ENCODE results near the gene TRRAP.

Gene TRRAP

DNA sequence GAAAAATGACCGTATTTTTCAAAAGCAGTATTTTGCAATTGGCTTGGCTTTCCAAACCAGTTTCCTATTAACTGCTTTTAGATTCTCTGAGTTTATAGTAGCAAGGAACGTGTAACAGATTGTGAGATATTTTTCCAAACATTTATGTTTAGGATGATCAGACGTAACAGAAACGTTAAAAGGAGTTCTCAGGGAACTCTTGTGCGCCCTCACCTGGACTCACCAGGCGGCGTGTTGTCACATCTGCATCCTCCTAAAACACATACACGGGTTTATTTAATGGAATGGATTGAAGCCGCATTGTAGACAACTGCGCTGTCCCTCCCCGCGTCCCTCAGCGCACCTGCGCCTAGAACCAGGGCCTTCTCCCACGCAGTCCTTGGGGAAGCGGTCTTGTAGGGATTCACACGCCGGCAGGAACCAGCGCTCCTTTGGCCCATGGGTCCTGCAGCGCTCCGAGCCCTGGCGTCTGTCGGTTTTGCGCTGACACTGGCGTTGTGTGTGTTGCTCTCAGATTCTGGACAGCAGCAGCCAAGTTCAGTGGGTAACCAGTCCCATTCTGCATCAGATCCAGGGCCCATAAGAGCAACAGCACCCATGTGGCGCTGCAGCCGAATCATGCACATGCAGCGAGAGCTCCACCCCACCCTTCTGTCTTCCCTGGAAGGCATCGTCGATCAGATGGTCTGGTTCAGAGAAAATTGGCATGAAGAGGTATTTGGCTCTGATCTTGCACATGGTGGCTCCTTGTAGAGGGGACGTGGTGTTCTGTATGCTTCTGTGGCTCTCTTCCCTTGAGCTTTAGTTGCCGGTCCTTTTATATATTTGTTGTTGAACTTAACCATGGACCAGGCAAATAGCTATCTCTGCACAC is 114.9 kb downstream of the TRRAP start:
- DNase-seq: no peak

DNA sequence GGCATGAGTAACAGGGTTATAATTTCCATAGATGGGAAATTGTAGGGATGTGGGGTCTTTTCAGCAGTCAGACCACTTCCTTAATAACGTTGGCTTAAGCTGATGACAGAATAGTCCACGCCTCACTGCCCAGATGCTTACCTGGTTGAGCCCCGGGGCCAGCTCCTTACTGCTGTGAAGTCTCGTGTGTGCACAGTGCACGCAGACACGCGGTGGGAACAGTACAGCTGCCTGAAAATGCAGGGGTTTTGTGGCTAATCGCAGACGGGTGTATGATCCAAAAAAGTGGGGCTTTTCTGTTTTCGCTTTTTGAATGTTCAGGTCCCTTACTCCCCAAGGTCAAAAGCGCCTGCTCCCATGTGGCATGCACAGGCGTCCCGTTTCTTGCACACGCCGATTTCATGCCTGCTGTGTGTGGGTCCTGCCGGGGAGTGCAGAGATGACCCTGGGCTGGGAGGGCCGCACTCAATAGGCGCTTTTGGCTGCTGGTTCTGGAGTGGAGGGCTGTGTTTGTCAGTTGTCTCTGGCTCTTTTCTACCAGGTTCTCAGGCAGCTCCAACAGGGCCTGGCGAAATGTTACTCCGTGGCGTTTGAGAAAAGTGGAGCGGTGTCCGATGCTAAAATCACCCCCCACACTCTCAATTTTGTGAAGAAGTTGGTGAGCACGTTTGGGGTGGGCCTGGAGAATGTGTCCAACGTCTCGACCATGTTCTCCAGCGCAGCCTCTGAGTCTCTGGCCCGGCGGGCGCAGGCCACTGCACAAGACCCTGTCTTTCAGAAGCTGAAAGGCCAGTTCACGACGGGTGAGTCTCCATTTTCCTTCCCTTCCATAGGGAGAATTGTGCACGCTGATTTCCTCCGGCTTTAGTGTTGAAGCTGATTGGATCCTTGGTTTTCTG is 116.0 kb downstream of the TRRAP start:
- no peak for DNase-seq

DNA sequence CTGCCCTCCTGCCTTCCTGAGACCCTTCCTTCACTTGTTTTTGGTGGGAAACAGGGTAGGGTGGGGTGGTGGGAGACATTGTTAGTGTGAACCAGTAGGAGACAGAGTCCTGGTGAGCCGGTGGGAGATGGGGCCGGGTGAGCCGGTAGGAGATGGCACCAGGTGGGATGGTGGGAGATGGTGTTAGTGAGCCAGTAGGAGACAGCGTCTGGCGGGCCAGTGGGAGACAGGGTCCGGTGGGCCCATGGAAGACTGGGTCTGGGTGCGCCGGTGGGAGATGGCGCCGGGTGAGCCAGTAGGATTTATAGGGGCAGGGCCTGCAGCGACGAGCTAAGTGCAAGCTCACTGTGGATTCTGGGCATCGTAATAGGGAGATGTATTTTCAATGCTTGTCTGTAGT is 116.8 kb downstream of the TRRAP start:
- DNase-seq: no peak

DNA sequence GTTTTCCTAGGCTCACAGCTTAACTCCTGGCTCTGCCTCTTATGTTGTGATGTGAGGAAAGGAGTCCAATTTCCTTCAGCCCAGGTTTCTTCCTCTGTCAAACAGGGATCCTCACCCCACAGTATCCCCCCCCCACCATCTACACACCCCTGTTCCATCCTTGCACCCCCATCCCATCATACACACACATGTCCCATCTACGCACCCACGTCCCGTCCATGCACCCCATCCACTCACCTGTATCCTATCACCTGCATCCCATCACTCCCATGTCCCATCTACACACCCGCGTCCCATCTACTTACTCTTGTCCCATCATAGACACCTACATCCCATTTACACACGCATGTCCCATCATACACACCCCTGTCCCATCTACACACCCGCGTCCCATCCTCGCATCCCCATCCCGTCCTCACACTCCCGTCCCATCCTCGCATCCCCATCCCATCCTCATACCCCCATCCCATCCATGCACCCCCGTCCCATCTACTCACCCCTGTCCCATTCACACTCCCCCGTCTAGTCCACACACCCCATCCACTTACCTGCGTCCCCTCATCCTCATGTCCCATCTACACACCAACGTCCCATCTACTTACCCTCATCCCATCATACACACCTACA is 117.3 kb downstream of the TRRAP start:
- DNase-seq: no peak

DNA sequence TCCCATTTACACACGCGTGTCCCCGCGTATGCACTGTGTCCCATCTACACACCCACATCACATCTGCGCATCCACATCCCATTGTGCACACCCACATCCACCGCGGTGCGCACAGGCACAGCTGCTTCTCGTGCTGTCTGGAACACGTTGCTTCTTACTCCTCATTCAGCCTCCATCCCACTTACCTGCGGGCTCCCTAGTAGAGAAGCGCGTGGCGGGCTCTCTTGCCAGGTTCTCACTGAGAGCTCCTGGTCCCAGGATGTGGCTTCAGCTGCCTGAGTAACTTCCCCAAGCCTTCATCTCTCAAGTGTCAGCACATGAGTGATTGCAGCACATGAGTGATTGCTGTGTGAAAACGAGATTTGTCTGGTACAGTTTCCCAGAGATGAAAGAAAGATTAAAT is 117.8 kb downstream of the TRRAP start:
- no peak for DNase-seq

DNA sequence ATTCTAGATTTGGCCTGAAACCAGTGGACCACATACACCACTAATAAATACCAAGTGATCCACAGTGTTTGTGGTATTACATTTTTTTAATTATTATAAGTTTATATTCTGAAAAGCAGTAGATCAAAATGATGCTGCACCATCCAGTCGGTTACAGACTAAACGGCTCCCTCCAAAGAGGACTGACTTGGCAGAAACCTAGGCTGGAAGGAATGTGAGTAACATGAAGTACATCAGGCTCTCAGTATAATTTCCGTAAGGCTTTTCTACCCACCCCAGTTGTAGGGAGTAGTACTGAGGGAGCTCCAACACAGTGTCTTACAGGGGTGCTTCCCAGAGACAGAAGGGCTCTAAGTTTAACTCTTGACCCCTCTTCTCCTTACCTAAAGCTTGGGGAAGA is 119.5 kb downstream of the TRRAP start:
- no peak for DNase-seq

DNA sequence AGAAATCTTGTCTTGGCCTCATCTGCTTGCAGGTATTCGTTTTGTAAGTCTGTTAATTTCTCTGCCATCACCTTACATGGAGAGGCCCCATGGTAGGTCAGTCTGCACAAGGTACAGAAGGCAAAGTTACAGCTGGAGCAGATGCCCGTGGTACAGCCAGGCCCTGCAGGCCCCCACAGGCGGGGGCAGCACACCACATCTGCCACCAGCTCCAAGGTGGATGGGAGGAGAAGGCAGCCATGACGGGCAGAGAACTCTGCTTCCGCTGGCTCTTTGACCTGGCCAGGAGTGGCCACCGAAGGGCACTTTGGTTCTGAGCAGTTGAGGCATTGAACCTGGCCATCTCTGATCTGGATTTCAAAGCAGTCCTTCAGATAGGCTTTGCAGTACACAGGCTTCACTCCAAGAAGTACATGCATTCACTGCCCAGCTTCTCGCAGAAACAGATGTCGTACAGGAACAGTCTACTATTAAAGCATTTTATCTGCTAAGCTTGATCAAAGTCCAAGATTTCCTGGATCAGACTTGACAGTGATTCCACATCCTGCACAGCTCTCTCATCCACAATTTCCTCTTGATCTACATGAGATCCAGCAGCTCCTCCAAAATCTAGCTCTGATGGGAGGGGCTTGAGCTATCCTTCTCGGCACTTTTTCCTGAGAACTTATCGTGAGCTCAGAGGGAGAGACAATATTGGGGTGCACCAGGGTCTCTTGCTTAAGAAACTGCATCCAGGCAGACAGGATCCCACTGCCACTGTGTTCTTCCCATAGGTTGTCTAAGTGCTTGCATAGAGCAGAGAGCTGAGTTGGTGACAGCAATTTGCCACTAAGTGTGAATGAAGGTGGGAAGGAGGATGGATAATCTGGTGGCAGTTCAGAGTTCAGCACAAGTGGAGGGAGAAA is 120.7 kb downstream of the TRRAP start:
- DNase-seq: no peak

DNA sequence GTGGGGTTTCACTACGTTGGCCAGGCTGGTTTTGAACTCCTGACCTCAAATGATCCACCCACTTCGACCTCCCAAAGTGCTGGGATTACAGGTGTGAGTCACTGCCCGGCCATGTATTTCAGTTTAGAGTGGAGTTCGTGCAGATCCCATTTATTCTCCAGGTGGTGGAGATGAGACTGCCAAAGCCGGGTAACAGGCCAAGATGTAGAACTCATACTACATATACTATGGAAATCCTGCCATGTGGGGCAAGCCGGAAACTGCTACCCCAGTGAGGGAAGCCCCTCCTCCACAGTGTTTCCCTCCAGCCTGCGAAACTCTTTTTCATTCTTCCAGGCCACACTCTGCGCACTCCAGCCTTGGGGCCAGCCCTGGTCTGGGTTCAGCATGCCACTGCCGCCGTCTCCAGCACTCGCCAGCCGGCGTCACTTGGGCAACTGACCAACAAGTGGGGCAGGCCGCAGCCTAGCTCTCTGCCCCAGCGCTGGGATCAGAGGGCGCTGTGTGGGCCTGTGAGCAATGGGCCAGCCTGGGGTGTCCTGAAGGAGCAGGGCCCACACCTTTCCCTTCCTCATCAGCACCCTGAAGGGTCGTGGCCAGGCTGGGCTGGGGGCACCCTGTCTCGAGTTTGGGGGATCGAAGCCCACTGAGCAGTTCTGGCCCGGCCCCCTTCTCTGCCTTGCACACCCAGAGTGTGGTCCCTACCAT is 122.0 kb downstream of the TRRAP start:
- no peak for DNase-seq

DNA sequence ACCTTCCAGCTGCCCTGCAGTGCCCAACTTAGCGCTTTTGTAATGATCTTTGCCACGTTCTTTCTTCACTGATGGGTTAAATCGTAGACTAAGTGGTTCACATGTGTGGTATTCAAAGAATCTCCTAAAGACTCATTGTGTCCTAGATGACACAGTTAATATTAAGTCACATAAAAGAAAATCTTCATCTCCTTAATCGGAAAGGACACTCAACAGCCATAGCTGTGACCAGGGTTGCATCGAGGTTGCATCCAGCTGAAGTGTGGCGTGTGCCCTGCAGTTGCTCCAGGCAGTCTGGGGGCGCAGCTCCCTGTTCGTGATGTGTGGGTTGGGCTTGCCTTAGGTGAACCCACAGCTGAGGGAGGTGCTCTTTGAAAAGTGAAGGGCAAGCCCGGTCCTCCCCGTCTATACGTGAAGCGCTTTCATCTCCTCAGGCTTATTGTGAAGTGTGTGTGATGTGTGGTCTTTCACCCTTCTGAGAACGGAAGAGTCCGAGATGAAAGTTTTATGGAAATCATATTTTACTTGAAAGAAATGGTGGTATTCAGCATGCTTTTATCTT is 122.7 kb downstream of the TRRAP start:
- no peak for DNase-seq

DNA sequence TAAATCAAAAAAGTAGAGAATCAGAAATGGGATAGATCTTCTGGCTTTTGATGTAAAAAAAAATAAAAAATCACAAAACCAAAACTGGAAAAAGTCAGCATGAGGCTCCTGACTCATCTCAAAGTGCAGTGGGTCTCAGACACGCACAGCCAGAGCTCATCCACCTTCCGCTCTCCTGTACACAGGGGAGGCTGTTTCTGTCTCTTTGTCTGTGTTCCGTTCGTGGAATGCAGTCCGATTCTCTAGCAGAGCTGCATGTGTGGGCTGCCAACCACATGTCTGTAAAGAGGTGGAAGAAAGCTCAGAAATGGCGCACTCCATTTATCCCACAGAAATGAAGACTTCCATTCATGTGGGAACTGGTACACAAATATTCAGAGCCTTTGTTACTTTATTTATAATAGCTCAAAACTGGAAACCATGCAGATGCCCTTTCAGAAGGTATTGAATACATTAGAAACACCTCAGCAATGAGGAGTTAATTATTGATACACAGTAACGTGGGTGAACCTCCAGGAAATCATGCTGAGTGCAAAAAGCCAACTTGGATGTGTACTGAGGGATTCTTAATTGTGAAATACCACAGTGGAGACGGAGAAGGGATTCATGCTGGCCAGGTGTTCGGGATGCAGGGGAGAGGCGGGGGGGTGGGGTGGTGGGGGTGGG is 123.3 kb downstream of the TRRAP start:
- no peak for DNase-seq

DNA sequence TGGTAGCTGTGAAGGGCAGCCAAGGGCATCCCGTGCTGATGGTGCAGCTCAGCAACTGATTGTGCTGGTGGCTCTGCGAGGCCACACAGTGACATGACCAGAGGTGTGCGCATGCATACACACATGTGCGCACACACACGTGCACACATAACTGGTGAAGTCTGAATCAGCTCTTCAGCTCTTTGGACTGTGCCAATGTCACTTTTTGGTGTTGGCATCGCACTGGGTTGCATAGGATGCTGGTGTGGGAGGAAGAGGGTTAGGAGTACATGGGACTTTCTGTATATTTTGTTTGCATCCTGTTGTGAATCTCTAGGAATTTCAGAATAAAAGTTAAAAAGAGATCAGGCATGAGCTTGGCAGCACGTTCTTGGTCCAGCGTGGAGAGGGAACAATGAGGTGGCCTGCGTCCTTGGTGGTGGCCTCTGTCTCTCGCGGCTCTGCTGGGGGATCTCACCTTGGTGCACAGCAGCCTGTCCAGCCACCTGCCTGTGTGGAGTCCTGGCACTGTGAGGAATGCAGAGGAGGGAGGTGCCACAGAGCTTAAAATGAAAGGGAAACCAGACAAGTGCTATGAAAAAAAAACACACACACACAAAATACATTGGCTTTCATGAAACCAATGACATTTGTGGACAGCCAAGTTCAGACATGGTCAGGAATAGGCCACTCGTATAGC is 124.0 kb downstream of the TRRAP start:
- no peak for DNase-seq

DNA sequence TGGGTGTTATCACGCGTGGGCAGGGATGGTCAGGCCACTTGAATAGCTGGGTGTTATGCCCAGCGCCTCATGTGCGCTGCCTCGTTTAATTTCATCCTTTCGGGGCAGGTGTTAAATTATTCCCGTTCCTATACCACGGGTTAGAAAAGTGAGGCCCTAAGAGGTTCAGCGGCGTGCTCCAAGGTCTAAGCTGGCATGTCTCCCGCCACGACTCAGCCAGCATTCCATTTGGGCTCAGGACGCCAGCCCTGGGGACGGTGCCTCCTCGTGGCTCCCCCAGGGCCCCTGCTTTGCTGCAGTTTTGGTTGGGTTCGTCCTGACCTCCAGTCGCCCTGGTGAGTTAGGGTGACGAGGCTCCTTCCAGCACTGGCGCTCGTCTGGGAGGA is 124.5 kb downstream of the TRRAP start:
- DNase-seq: no peak

DNA sequence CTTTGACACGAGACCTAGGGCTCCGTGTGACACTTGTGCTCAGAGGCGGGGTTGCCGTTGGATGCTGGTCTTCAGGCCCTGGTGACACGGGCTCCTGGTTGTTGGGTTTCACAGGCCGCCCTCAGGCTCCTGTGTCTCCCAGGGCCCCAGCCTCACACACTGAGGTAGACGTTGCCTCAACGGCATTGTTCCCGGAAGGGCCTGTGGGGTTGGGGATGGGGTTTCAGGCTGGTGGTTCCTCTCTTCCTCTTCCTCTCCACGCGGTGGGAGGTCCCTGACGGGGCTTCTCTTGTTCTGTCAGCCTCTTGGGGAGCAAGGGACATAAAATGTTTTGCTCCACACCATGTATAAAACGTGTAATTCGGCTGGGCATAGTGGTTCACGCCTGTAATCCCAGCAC is 125.1 kb downstream of the TRRAP start:
- DNase-seq: no peak

DNA sequence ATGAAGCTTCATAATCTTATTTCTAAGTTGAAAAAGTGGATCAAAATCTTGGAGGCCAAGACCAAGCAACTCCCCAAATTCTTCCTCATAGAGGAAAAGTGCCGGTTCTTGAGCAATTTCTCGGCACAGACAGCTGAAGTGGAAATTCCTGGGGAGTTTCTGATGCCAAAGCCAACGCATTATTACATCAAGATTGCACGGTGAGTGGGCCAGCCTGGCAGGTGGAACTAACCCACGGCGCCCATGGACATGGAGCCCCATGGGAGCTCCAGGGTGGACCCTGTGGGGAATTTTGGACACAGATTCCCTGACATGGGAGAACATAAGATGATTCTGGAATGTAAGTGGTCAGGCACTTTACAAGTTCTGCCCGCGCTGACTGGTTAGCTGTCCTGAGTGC is 125.9 kb downstream of the TRRAP start:
- no peak for DNase-seq

DNA sequence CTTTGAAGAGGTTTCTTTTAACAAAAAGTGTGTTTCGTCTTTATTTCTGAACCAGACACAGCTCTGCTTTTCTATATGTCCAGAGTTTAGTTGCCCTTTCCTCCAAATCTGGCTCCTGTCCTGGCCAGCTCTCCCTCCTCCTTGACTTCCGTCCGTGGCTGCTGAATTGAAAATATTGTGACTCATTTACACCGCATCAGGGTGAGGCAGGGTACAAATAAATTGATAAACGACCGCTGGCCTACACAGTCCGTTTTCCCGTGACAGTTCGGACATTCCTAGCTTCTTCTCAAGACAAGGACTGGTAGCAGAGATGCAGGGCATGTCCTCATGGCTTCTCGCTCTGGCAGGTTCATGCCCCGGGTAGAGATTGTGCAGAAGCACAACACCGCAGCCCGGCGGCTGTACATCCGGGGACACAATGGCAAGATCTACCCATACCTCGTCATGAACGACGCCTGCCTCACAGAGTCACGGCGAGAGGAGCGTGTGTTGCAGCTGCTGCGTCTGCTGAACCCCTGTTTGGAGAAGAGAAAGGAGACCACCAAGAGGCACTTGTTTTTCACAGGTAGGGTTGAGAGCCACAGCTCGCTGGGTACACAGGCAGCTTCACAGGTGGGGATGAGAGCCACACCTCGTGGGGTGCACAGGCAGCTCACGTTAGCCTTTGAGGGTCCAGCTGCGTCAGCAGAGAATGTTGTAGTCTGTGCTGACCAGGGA is 126.6 kb downstream of the TRRAP start:
- no peak for DNase-seq

DNA sequence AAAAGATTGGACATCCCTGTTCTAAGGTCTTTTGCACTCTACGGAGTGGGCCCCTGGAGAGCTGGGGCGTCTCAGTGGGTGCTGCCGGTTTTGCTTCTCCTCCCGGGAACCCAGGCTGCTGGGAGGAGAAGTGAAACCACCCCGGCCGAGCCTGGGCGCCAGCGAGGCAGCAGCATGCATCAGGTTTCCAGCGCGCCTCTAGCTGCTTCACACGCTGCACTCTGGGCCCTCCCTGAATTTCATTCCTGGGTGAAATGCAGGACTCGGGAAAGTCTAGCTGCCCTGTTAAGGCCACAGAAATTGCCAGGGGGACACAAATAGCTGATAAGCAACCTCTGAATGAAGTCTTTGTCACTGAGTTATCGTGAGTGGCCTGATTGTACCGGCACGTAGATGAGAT is 127.4 kb downstream of the TRRAP start:
- no peak for DNase-seq

DNA sequence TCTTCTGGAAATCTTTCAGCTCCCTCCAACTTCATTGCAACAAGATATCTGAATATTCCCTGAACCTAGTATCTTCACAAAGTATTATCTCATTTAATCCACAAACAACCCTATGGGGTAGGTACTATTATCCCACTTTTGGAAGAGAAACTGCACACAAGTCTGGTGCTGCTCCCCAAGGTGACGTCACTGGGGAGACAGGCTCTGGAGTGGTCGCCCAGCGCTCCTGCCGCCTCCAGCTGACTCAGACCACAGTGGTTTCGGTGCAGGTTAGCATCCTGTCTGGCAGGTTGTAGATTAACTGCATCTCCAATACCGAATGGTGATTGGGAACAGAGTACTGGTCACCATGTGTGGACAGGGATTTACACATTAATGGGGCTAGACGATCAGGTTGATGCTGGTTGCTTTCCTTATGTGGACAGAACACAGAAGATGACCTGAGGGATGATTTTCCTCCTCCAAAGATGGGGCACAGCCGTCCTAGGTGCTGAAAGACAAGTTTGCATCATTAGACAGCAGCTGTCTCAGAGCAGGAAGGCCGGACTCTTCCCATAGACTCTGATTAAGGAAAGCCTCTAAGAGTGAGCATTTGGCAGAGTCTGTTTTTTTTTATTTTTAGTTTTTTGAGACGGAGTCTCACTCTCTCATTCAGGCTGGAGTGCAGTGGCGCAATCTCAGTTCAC is 128.6 kb downstream of the TRRAP start:
- no peak for DNase-seq

DNA sequence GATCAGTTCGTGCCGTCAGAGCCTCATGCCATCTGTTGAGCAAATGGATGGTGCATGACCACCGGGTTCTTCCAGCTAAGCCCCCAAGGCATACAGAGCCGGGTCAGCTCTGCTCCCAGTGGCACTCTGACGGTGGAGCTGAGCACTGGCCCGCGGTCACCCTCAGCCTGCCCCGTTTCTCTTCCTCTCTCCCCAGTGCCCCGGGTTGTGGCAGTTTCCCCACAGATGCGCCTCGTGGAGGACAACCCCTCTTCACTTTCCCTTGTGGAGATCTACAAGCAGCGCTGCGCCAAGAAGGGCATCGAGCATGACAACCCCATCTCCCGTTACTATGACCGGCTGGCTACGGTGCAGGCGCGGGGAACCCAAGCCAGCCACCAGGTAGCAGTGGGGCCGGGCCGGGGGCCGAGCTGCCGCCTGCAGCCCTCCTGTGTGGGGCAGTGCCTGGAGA is 129.9 kb downstream of the TRRAP start:
- DNase-seq: no peak
